Lower lobe of right lung (tissue), 2 donors: ENCODE data around the gene MTA1. TPM values are rescaled to one million over a fixed set of nuclear protein-coding genes. Genes with fewer than 3 reads are reported as not detected.

Experiments
- ATAC-seq, 2 donors: fragments of 200-7000 bp; cut with Tn5 transposase; one replicate each; pipeline ENCODE4 v1.9.1; 2020 to 2022; ENCODE audit warnings: mild to moderate bottlenecking in 2 of 2, moderate library complexity in 2 of 2
- DNase-seq: peaks from one replicate; pipeline ENCODE4 v3.0.0-alpha.2; 2020
- H3K27ac ChIP-seq: fragments of 200-600 bp; one replicate; pipeline ENCODE4 v1.8.0; 2022
- H3K27me3 ChIP-seq: fragments of 200-600 bp; one replicate; pipeline ENCODE4 v1.8.0; 2022; ENCODE audit warnings: low read depth
- H3K36me3 ChIP-seq: fragments of 200-600 bp; one replicate; pipeline ENCODE4 v1.8.0; 2022; ENCODE audit warnings: mild to moderate bottlenecking
- H3K4me1 ChIP-seq: fragments of 200-600 bp; one replicate; pipeline ENCODE4 v1.8.0; 2022
- H3K4me3 ChIP-seq: fragments of 200-600 bp; one replicate; pipeline ENCODE4 v1.8.0; 2022; ENCODE audit warnings: mild to moderate bottlenecking
- H3K9me3 ChIP-seq: fragments of 200-600 bp; one replicate; pipeline ENCODE4 v1.8.0; 2022
- CTCF ChIP-seq: fragments of 200-600 bp; IDR thresholded peaks from one replicate; pipeline ENCODE4 v1.8.0; 2022; ENCODE audit warnings: antibody characterized with exemption, mild to moderate bottlenecking
- intact Hi-C: fragments of 100-400 bp; cut with DNase I; formaldehyde crosslinking; loops from one replicate; pipeline ENCODE4 v1.11.0; 2022
- total RNA-seq: library from RNA; stranded (reverse); fragmentation: NEBNext Ultra II Directional; extraction: Animal tissue kit (Norgen Biotek cat#: 25700); gene quantifications from one replicate; pipeline ENCODE4 v1.2.1, GENCODE V29; 2021
- donor health status: DM: no; HTN: yes; CAD: no; lungs with severe emphysema.

MTA1 gene
- total RNA-seq, 1 donor from 2014 or later: 69.7 TPM

- Histone ChIP-seq H3K36me3 (peaks cover 18% of the 10 kb centered on the region), H3K4me1 (peaks cover 5% of the 10 kb centered on the region), H3K9me3 (no peaks in the 10 kb centered on the region), H3K27ac (no peak overlapping the region), H3K4me3 (no peak overlapping the region), H3K27me3 (no peaks in the 10 kb centered on the region)
- intact Hi-C loops: no loop called here
- TF ChIP-seq CTCF: no peak
- ATAC-seq (peak in 1 of 2 donors; percentile 3), DNase-seq (no peak)
Observed at GRCh38 chr14:105436891-105437722, 17.5 kb downstream of the MTA1 start.

GRCh38 chr14:105437723-105438500 is 18.3 kb downstream of the MTA1 start:
- H3K9me3 ChIP-seq: no peaks in the 10 kb centered on the region
- intact Hi-C loops: no loop called here
- DNase-seq: no peak
- H3K27ac ChIP-seq: no peak overlapping the region
- H3K36me3 ChIP-seq: peaks cover 26% of the 10 kb centered on the region
- H3K27me3 ChIP-seq: no peaks in the 10 kb centered on the region
- no peak for TF ChIP-seq CTCF
- H3K4me1 ChIP-seq: peaks cover 5% of the 10 kb centered on the region
- no peak for ATAC-seq
- H3K4me3 ChIP-seq: no peak overlapping the region

- ATAC-seq (no peak), DNase-seq (no peak)
- Histone ChIP-seq H3K4me1 (peaks cover 5% of the 10 kb centered on the region), H3K4me3 (no peak overlapping the region), H3K27ac (no peak overlapping the region), H3K36me3 (peaks cover 30% of the 10 kb centered on the region), H3K27me3 (no peaks in the 10 kb centered on the region), H3K9me3 (no peaks in the 10 kb centered on the region)
- intact Hi-C loops: no loop called here
- TF ChIP-seq CTCF: no peak
Observed at GRCh38 chr14:105439179-105439578, 19.6 kb downstream of the MTA1 start.

- ATAC-seq: peak in 1 of 2 donors; percentile 16
- DNase-seq: peak; percentile 40
- Histone ChIP-seq H3K36me3 (peaks cover 30% of the 10 kb centered on the region), H3K27ac (no peak overlapping the region), H3K9me3 (no peaks in the 10 kb centered on the region), H3K27me3 (no peaks in the 10 kb centered on the region), H3K4me3 (no peak overlapping the region), H3K4me1 (peaks cover 5% of the 10 kb centered on the region)
- no peak for TF ChIP-seq CTCF
- intact Hi-C loops: no loop called here
Observed at GRCh38 chr14:105439710-105440553, 20.3 kb downstream of the MTA1 start.

GRCh38 chr14:105440554-105440900 is 20.9 kb downstream of the MTA1 start:
- H3K27ac ChIP-seq: no peak overlapping the region
- H3K4me1 ChIP-seq: peaks cover 5% of the 10 kb centered on the region
- H3K36me3 ChIP-seq: peaks cover 30% of the 10 kb centered on the region
- DNase-seq (peak; percentile 38), ATAC-seq (no peak)
- H3K27me3 ChIP-seq: no peaks in the 10 kb centered on the region
- intact Hi-C loops: no loop called here
- no peak for TF ChIP-seq CTCF
- H3K9me3 ChIP-seq: no peaks in the 10 kb centered on the region
- no peak overlapping the region for H3K4me3 ChIP-seq
